ENCODE data around the gene LRRC45. TPM values are rescaled to one million over a fixed set of nuclear protein-coding genes. Genes with fewer than 3 reads are reported as not detected.

The LRRC45 gene
- total RNA-seq, 2 donors from 2014 or later: 22.2 to 24.1 TPM

- H3K4me3 ChIP-seq: no peak overlapping the region
- no peak for DNase-seq (ENCODE audit: low spot score)
- no peak for TF ChIP-seq POLR2A (IDR thresholded peaks at IDR 0.05)
- TF ChIP-seq, protein P1, sequence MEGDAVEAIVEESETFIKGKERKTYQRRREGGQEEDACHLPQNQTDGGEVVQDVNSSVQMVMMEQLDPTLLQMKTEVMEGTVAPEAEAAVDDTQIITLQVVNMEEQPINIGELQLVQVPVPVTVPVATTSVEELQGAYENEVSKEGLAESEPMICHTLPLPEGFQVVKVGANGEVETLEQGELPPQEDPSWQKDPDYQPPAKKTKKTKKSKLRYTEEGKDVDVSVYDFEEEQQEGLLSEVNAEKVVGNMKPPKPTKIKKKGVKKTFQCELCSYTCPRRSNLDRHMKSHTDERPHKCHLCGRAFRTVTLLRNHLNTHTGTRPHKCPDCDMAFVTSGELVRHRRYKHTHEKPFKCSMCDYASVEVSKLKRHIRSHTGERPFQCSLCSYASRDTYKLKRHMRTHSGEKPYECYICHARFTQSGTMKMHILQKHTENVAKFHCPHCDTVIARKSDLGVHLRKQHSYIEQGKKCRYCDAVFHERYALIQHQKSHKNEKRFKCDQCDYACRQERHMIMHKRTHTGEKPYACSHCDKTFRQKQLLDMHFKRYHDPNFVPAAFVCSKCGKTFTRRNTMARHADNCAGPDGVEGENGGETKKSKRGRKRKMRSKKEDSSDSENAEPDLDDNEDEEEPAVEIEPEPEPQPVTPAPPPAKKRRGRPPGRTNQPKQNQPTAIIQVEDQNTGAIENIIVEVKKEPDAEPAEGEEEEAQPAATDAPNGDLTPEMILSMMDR (IDR thresholded peaks at IDR 0.05): no peak
- no peaks in the 10 kb centered on the region for H3K9me3 ChIP-seq
- H3K4me1 ChIP-seq (replicated peaks): no peaks in the 10 kb centered on the region
- H3K36me3 ChIP-seq: no peaks in the 10 kb centered on the region
- H3K27ac ChIP-seq: no peak overlapping the region
- no peaks in the 10 kb centered on the region for H3K27me3 ChIP-seq (replicated peaks; ENCODE audit: insufficient read depth)
- 95% methylated on average over 26 of the region's 26 CpGs for WGBS
- intact Hi-C loops (cut with DNase I): no loop called here
These were observed 39.3 kb upstream of the LRRC45 start for GRCh38 chr17:81983639-81984373.

- Histone ChIP-seq H3K4me3 (no peak overlapping the region), H3K36me3 (no peaks in the 10 kb centered on the region), H3K9me3 (no peaks in the 10 kb centered on the region), H3K4me1 (replicated peaks) (no peaks in the 10 kb centered on the region), H3K27ac (no peak overlapping the region), H3K27me3 (replicated peaks; ENCODE audit: insufficient read depth) (no peaks in the 10 kb centered on the region)
- no peak for DNase-seq (ENCODE audit: low spot score)
- TF ChIP-seq POLR2A (IDR thresholded peaks at IDR 0.05) (no peak), POLR2AphosphoS5 (IDR thresholded peaks at IDR 0.05) (no peak)
- TF ChIP-seq, protein P1 (IDR thresholded peaks at IDR 0.05): no peak
- 92% methylated on average over 21 of the region's 21 CpGs for WGBS
- intact Hi-C loops (cut with DNase I): no loop called here
These were observed 38.2 kb upstream of the LRRC45 start for GRCh38 chr17:81984773-81985410.

GRCh38 chr17:81986606-81987005, 36.5 kb upstream of the LRRC45 start:
- TF ChIP-seq, protein P1 (IDR thresholded peaks at IDR 0.05): no peak
- TF ChIP-seq POLR2A (IDR thresholded peaks at IDR 0.05) (no peak), POLR2AphosphoS5 (IDR thresholded peaks at IDR 0.05) (no peak)
- DNase-seq (ENCODE audit: low spot score): no peak
- intact Hi-C loops (cut with DNase I): no loop called here
- 96% methylated on average over 26 of the region's 26 CpGs for WGBS
- Histone ChIP-seq H3K27me3 (replicated peaks; ENCODE audit: insufficient read depth) (no peaks in the 10 kb centered on the region), H3K4me3 (no peak overlapping the region), H3K9me3 (no peaks in the 10 kb centered on the region), H3K36me3 (no peaks in the 10 kb centered on the region), H3K4me1 (replicated peaks) (peaks cover 6% of the 10 kb centered on the region), H3K27ac (no peak overlapping the region)

DNA sequence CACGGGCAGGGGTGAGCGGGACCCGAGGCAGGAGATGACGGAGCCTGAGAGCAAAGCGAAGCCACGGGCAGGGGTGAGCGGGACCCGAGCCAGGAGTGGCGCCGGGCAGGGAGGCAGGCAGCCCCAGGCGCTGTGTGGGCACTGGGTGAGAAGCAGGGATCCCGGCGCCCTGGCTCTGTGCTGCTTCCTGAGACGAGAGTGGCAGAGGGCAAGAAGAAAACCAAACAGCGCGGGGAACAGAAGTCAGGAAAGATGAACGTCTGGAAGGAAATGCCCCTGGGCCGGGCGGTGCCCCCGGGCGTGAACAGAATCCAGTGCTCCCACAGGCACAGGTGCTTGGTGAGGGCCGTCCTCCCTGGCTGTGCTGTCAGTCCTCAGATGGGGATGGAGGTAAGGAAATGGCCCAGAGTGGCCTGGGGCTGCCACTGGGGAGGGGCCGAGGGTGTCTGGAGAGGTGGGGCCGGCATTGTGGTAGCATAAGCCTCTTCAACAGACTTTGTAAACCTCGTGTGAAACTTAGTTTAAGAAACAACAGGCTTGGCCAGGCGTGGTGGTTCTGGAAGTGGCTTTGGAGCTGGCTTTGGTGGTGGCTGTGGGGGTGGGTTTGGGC, 35.8 kb upstream of the LRRC45 start:
- no peaks in the 10 kb centered on the region for H3K27me3 ChIP-seq (replicated peaks; ENCODE audit: insufficient read depth)
- H3K9me3 ChIP-seq: no peaks in the 10 kb centered on the region
- H3K36me3 ChIP-seq: no peaks in the 10 kb centered on the region
- peaks cover 9% of the 10 kb centered on the region for H3K4me1 ChIP-seq (replicated peaks)
- H3K4me3 ChIP-seq: no peak overlapping the region
- TF ChIP-seq, protein P1 (IDR thresholded peaks at IDR 0.05): no peak
- no peak for TF ChIP-seq POLR2A (IDR thresholded peaks at IDR 0.05)
- TF ChIP-seq POLR2AphosphoS5 (IDR thresholded peaks at IDR 0.05): no peak
- H3K27ac ChIP-seq: no peak overlapping the region
- 85% methylated on average over 26 of the region's 26 CpGs for WGBS
- intact Hi-C loops (cut with DNase I): no loop called here
- DNase-seq (ENCODE audit: low spot score): no peak

All from prostate gland (tissue), 2 donors.